Gastroesophageal sphincter (tissue), 3 donors: ENCODE results near the gene ADGRF3.

Experiments used
- CTCF ChIP-seq, 4 experiments: fragments of 200-600 bp in 2 of 4; fragments of 450-650 bp in 2 of 4; sonication (generic) in 1 of 4; IDR thresholded peaks; one replicate each; pipeline ENCODE4 v1.5.1; 2017 to 2019; ENCODE audit warnings: antibody characterized with exemption in 4 of 4, mild to moderate bottlenecking in 2 of 4, moderate library complexity in 2 of 4
- EP300 ChIP-seq: sonication (generic); formaldehyde crosslinking; IDR thresholded peaks from one replicate; pipeline ENCODE4 v1.6.1; 2017; ENCODE audit warnings: antibody characterized with exemption, mild to moderate bottlenecking
- POLR2A ChIP-seq, 2 donors: fragments of 450-650 bp; IDR thresholded peaks; one replicate each; pipeline ENCODE4 v1.6.1; 2017; ENCODE audit warnings: antibody characterized with exemption in 2 of 2, mild to moderate bottlenecking in 2 of 2, moderate library complexity in 1 of 2

GRCh38 chr2:26281226-26281625 is 65.4 kb downstream of the ADGRF3 start:
- TF ChIP-seq EP300 (no peak), POLR2A (IDR thresholded peaks at IDR 0.05) (no peak), CTCF (IDR thresholded peaks at IDR 0.05) (no peak)
